Transverse colon (tissue), 4 donors: ENCODE results near the gene COLQ.

Experiments used
- CTCF ChIP-seq, 5 experiments: fragments of 200-600 bp in 3 of 5; fragments of 450-650 bp in 2 of 5; sonication (generic) in 3 of 5; IDR thresholded peaks; 1 replicate in 2 of 5; 2 replicates in 3 of 5; pipeline ENCODE4 v1.5.1; 2016 to 2017; ENCODE audit warnings: antibody characterized with exemption in 5 of 5, inconsistent platforms in 3 of 5, mild to moderate bottlenecking in 2 of 5, moderate library complexity in 1 of 5
- POLR2AphosphoS5 ChIP-seq, 3 donors: sonication (generic); formaldehyde crosslinking; IDR thresholded peaks; one replicate each; pipeline ENCODE4 v1.6.1; 2016; ENCODE audit warnings: antibody characterized with exemption in 3 of 3

GRCh38 chr3:15523660-15524417 lies 2.3 kb upstream of the COLQ start:
- TF ChIP-seq CTCF (IDR thresholded peaks at IDR 0.05) (no peak), POLR2AphosphoS5 (IDR thresholded peaks at IDR 0.05) (no peak)
